Parathyroid adenoma (tissue), 2 donors: ENCODE measurements around the gene ALPI.

ENCODE experiments used
- H2AFZ ChIP-seq: fragments of 300-600 bp; sonication (generic); one replicate; pipeline ENCODE4 v1.7.0; 2017; ENCODE audit warnings: antibody characterized with exemption, mild to moderate bottlenecking
- H3K27ac ChIP-seq: fragments of 300-600 bp; sonication (generic); one replicate; pipeline ENCODE4 v1.7.0; 2017
- H3K27me3 ChIP-seq: fragments of 300-600 bp; sonication (generic); one replicate; pipeline ENCODE4 v1.7.0; 2017; ENCODE audit warnings: low read length; ENCODE audit not compliant: control insufficient read depth, insufficient read depth
- H3K36me3 ChIP-seq: fragments of 300-600 bp; sonication (generic); one replicate; pipeline ENCODE4 v1.7.0; 2017; ENCODE audit warnings: low read length; ENCODE audit not compliant: control insufficient read depth, insufficient read depth
- H3K4me1 ChIP-seq: fragments of 300-600 bp; sonication (generic); one replicate; pipeline ENCODE4 v1.7.0; 2017; ENCODE audit warnings: control low read depth
- H3K4me2 ChIP-seq: fragments of 300-600 bp; sonication (generic); one replicate; pipeline ENCODE4 v1.7.0; 2017; ENCODE audit warnings: low read length
- H3K4me3 ChIP-seq: fragments of 300-600 bp; sonication (generic); one replicate; pipeline ENCODE4 v1.7.0; 2017; ENCODE audit warnings: low read depth, low read length
- H3K79me2 ChIP-seq: fragments of 300-600 bp; sonication (generic); one replicate; pipeline ENCODE4 v1.7.0; 2017; ENCODE audit warnings: control low read depth
- H3K9ac ChIP-seq: fragments of 300-600 bp; sonication (generic); one replicate; pipeline ENCODE4 v1.7.0; 2017; ENCODE audit warnings: mild to moderate bottlenecking
- H3K9me3 ChIP-seq: fragments of 300-600 bp; sonication (generic); one replicate; pipeline ENCODE4 v1.7.0; 2017; ENCODE audit warnings: low read length; ENCODE audit not compliant: control insufficient read depth
- TF ChIP-seq, protein P1 (sequence below): fragments of 300-600 bp; sonication (generic); IDR thresholded peaks from one replicate; pipeline ENCODE4 v1.7.0; 2017; ENCODE audit warnings: antibody characterized with exemption, mild to moderate bottlenecking
- donor health status: primary hyperparathyroidism.

Gene ALPI

DNA sequence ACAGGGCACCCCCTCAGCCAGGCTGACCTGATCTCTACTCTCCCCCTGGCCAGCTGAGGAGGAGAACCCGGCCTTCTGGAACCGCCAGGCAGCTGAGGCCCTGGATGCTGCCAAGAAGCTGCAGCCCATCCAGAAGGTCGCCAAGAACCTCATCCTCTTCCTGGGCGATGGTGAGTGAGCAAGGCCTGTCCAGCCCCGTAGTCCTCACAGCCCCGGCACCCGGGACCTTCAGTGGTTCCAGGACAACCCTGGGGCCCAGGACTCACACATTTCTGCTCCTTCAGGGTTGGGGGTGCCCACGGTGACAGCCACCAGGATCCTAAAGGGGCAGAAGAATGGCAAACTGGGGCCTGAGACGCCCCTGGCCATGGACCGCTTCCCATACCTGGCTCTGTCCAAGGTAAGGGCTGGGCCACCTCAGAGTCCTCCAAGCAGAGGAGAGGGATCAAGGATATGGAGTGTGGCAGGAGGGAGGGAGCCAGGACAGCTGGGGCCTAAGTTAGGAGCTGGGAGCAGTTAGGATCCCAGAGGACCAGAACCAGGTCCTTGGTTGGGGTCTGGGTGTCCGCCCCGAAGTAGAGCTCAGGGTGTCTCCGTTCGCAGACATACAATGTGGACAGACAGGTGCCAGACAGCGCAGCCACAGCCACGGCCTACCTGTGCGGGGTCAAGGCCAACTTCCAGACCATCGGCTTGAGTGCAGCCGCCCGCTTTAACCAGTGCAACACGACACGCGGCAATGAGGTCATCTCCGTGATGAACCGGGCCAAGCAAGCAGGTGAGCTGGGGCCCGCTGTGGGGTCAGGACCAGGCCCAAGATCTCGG, 555 bp downstream of the ALPI start:
- H2AFZ ChIP-seq: no peak overlapping the region
- H3K4me3 ChIP-seq: no peak overlapping the region
- no peak overlapping the region for H3K4me2 ChIP-seq
- H3K36me3 ChIP-seq: no peaks in the 10 kb centered on the region
- H3K9me3 ChIP-seq: no peaks in the 10 kb centered on the region
- TF ChIP-seq, protein P1, sequence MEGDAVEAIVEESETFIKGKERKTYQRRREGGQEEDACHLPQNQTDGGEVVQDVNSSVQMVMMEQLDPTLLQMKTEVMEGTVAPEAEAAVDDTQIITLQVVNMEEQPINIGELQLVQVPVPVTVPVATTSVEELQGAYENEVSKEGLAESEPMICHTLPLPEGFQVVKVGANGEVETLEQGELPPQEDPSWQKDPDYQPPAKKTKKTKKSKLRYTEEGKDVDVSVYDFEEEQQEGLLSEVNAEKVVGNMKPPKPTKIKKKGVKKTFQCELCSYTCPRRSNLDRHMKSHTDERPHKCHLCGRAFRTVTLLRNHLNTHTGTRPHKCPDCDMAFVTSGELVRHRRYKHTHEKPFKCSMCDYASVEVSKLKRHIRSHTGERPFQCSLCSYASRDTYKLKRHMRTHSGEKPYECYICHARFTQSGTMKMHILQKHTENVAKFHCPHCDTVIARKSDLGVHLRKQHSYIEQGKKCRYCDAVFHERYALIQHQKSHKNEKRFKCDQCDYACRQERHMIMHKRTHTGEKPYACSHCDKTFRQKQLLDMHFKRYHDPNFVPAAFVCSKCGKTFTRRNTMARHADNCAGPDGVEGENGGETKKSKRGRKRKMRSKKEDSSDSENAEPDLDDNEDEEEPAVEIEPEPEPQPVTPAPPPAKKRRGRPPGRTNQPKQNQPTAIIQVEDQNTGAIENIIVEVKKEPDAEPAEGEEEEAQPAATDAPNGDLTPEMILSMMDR: no peak
- no peaks in the 10 kb centered on the region for H3K27me3 ChIP-seq
- H3K27ac ChIP-seq: no peak overlapping the region
- no peak overlapping the region for H3K9ac ChIP-seq
- H3K79me2 ChIP-seq: no peaks in the 10 kb centered on the region
- no peaks in the 10 kb centered on the region for H3K4me1 ChIP-seq

DNA sequence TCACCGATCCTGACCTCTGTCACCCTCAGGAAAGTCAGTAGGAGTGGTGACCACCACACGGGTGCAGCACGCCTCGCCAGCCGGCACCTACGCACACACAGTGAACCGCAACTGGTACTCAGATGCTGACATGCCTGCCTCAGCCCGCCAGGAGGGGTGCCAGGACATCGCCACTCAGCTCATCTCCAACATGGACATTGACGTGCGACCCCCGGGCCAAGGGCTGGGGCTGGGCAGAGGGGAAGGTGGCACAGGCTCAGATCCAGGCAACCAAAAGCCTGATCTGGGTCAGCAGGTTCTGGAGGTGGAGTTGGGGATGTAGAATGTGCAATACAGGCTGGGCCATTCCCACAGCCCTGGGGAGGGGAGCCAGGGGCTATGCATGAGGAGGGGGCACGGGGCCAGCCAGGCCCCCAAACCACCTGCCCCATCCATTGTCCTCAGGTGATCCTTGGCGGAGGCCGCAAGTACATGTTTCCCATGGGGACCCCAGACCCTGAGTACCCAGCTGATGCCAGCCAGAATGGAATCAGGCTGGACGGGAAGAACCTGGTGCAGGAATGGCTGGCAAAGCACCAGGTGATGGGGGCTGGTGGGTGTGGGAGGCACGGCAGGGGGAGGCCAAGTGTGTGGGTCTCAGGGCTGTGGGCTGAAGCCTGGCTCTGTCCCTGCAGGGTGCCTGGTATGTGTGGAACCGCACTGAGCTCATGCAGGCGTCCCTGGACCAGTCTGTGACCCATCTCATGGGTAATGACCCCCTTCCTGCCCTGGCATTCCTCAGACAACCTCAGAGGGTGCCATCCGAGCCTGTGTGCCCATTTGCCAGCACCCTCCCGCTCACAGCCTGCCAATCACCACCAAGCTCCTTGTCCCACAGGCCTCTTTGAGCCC, 1.4 kb downstream of the ALPI start:
- no peaks in the 10 kb centered on the region for H3K79me2 ChIP-seq
- H3K9ac ChIP-seq: no peak overlapping the region
- TF ChIP-seq, protein P1: no peak
- H2AFZ ChIP-seq: no peak overlapping the region
- H3K4me2 ChIP-seq: no peak overlapping the region
- H3K36me3 ChIP-seq: no peaks in the 10 kb centered on the region
- no peaks in the 10 kb centered on the region for H3K27me3 ChIP-seq
- H3K27ac ChIP-seq: no peak overlapping the region
- no peaks in the 10 kb centered on the region for H3K9me3 ChIP-seq
- no peak overlapping the region for H3K4me3 ChIP-seq
- no peaks in the 10 kb centered on the region for H3K4me1 ChIP-seq

DNA sequence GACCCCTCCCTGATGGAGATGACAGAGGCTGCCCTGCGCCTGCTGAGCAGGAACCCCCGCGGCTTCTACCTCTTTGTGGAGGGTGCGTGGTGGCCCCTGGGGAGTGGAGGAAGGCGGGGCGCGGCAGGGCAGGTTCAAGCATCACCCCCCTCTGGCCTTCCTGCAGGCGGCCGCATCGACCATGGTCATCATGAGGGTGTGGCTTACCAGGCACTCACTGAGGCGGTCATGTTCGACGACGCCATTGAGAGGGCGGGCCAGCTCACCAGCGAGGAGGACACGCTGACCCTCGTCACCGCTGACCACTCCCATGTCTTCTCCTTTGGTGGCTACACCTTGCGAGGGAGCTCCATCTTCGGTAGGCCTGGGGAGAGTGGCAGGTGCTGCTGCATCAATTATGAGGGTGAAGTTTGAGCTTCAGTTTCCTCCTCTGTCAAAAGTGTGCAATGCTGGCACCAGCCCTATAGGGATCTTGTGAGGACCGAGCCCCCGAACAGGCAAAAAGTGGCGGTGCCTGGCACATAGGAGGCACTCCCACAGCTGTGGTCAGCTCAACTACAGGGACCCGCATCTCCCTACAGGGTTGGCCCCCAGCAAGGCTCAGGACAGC, 2.2 kb downstream of the ALPI start:
- Histone ChIP-seq H3K36me3 (no peaks in the 10 kb centered on the region), H3K27me3 (no peaks in the 10 kb centered on the region), H3K27ac (no peak overlapping the region), H3K4me2 (no peak overlapping the region), H3K9me3 (no peaks in the 10 kb centered on the region), H3K79me2 (no peaks in the 10 kb centered on the region), H3K4me3 (no peak overlapping the region), H2AFZ (no peak overlapping the region), H3K9ac (no peak overlapping the region), H3K4me1 (no peaks in the 10 kb centered on the region)
- TF ChIP-seq, protein P1: no peak

DNA sequence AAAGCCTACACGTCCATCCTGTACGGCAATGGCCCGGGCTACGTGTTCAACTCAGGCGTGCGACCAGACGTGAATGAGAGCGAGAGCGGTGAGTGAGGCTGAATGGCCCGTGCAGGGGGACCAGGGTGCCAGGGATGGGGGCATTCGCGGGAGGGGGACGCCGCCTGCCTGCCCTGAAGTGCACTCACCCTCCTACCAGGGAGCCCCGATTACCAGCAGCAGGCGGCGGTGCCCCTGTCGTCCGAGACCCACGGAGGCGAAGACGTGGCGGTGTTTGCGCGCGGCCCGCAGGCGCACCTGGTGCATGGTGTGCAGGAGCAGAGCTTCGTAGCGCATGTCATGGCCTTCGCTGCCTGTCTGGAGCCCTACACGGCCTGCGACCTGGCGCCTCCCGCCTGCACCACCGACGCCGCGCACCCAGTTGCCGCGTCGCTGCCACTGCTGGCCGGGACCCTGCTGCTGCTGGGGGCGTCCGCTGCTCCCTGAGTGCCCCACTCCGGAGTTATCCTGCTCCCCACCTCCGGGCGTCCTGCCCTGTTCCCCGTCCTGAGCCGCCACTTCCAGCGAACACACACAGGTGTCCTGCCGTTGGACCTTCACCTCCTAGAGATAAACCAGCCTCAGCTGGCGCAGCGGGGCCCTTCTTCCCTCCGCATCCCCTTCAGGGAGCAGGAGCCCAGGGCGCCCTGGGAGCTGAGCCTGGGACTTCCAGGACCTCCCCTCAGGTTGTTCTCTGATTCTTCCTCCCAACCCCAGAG, 2.9 kb downstream of the ALPI start:
- no peak overlapping the region for H3K4me3 ChIP-seq
- H3K27ac ChIP-seq: no peak overlapping the region
- H3K4me2 ChIP-seq: no peak overlapping the region
- H3K9me3 ChIP-seq: no peaks in the 10 kb centered on the region
- H3K79me2 ChIP-seq: no peaks in the 10 kb centered on the region
- TF ChIP-seq, protein P1: no peak
- H2AFZ ChIP-seq: no peak overlapping the region
- H3K9ac ChIP-seq: no peak overlapping the region
- no peaks in the 10 kb centered on the region for H3K4me1 ChIP-seq
- H3K36me3 ChIP-seq: no peaks in the 10 kb centered on the region
- no peaks in the 10 kb centered on the region for H3K27me3 ChIP-seq
